Measurements from ENCODE around the gene DUSP1. TPM values are rescaled to one million over a fixed set of nuclear protein-coding genes. Genes with fewer than 3 reads are reported as not detected.
A peak's percentile ranks its signal among the peaks of the same experiment; 100 is the strongest.

Gene DUSP1
- total and polyA plus RNA-seq, 2 of the 13 experiments (the other 11 are each of a cell fraction or from before 2014, with no cell fraction given): 27.1 to 55.5 TPM

GRCh38 chr5:172779691-172780341, 8.8 kb upstream of the DUSP1 start (continued):
- TF ChIP-seq ZNF292 (CRISPR knock-in tag; IDR thresholded peaks at IDR 0.05; ENCODE audit: borderline replicate concordance, low read depth): no peak
- no peak for TF ChIP-seq ZNF746 (CRISPR knock-in tag; IDR thresholded peaks at IDR 0.05)
- no peak for TF ChIP-seq ZNF747 (CRISPR knock-in tag; IDR thresholded peaks at IDR 0.05; ENCODE audit: borderline replicate concordance)
- TF ChIP-seq TFE3 (CRISPR knock-in tag; IDR thresholded peaks at IDR 0.05): no peak
- no peak for TF ChIP-seq CBFB (CRISPR knock-in tag; IDR thresholded peaks at IDR 0.05)
- peak in 1 of 2 experiments; percentile 73; a peak in 2 of 4 replicates for TF ChIP-seq EP300 (IDR thresholded peaks at IDR 0.05; ENCODE audit: low read depth in 2 of 2, low read length in 2 of 2)
- no peak for TF ChIP-seq EP300 (CRISPR knock-in tag; IDR thresholded peaks at IDR 0.05; ENCODE audit: borderline replicate concordance)
- no peak for TF ChIP-seq HMG20B (CRISPR knock-in tag; conservative IDR thresholded peaks at IDR 0.05)
- TF ChIP-seq SP140L (CRISPR knock-in tag; IDR thresholded peaks at IDR 0.05; ENCODE audit: borderline replicate concordance): no peak
- TF ChIP-seq ZNF770 (CRISPR knock-in tag; IDR thresholded peaks at IDR 0.05): peak; percentile 99
- no peak for TF ChIP-seq ZNF225 (CRISPR knock-in tag; IDR thresholded peaks at IDR 0.05)
- no peak for TF ChIP-seq AKNA (CRISPR knock-in tag; IDR thresholded peaks at IDR 0.05; ENCODE audit: borderline replicate concordance)
- TF ChIP-seq ZNF468 (CRISPR knock-in tag; IDR thresholded peaks at IDR 0.05): no peak
- TF ChIP-seq HMGXB4 (CRISPR knock-in tag; IDR thresholded peaks at IDR 0.05; ENCODE audit: borderline replicate concordance in 1 of 2, low read depth in 1 of 2): no peak
- TF ChIP-seq MED13 (CRISPR knock-in tag; IDR thresholded peaks at IDR 0.05): no peak
- 0 out of 2 replicates have a peak, but pooled peaks have one; percentile 25 for TF ChIP-seq MLX (CRISPR knock-in tag; IDR thresholded peaks at IDR 0.05)
- peak; percentile 19 for TF ChIP-seq TEAD3 (CRISPR knock-in tag; optimal IDR thresholded peaks at IDR 0.05; ENCODE audit: borderline replicate concordance)
- TF ChIP-seq KMT2A (CRISPR knock-in tag; IDR thresholded peaks at IDR 0.05): no peak
- TF ChIP-seq MYNN (CRISPR knock-in tag; IDR thresholded peaks at IDR 0.05; ENCODE audit: low read depth): no peak
